Gastrocnemius medialis (tissue), 4 donors: ENCODE results near the gene SLC25A2.

Source experiments
- CTCF ChIP-seq, 5 experiments: fragments of 450-650 bp in 3 of 5; fragments of 200-600 bp in 2 of 5; sonication (generic) in 2 of 5; IDR thresholded peaks in 4 of 5; conservative IDR thresholded peaks in 1 of 5; 1 replicate in 4 of 5; 2 replicates in 1 of 5; pipeline ENCODE4 v1.5.1; 2016 to 2019; ENCODE audit warnings: antibody characterized with exemption in 5 of 5, mild to moderate bottlenecking in 3 of 5, moderate library complexity in 3 of 5
- POLR2A ChIP-seq, 2 donors: fragments of 450-650 bp; IDR thresholded peaks; one replicate each; pipeline ENCODE4 v1.6.1; 2017; ENCODE audit warnings: antibody characterized with exemption in 2 of 2, mild to moderate bottlenecking in 2 of 2, moderate library complexity in 2 of 2

GRCh38 chr5:141272906-141273305 is 30.9 kb downstream of the SLC25A2 start:
- TF ChIP-seq POLR2A (IDR thresholded peaks at IDR 0.05): no peak
- TF ChIP-seq CTCF (IDR thresholded peaks at IDR 0.05 in 4 of 5, conservative IDR thresholded peaks at IDR 0.05 in 1 of 5): no peak
